Psoas muscle (tissue), 8 donors: ENCODE measurements around the gene SP100. TPM values are rescaled to one million over a fixed set of nuclear protein-coding genes. Genes with fewer than 3 reads are reported as not detected.

Source experiments
- ATAC-seq, 4 donors: fragments of 200-7000 bp; cut with Tn5 transposase; one replicate each; pipeline ENCODE4 v1.9.1; 2020; ENCODE audit warnings: moderate library complexity in 3 of 4, mild to moderate bottlenecking in 2 of 4
- DNase-seq, 2 donors: peaks; one replicate each; pipeline ENCODE4 v3.0.0-alpha.2; 2020
- H3K27ac ChIP-seq: fragments of 200-600 bp; one replicate; pipeline ENCODE4 v1.8.0; 2022
- H3K27me3 ChIP-seq, 3 donors: fragments of 200-600 bp in 1 of 3; one replicate each; pipeline versions ENCODE4 v1.6.1 to v1.8.0; 2013 to 2022; ENCODE audit warnings: low read length in 2 of 3, mild to moderate bottlenecking in 2 of 3, moderate library complexity in 1 of 3; ENCODE audit not compliant: insufficient read depth in 3 of 3
- H3K36me3 ChIP-seq, 2 donors: fragments of 200-600 bp in 1 of 2; one replicate each; pipeline versions ENCODE4 v1.6.1 to v1.8.0; 2013 to 2022; ENCODE audit warnings: low read depth in 1 of 2, mild to moderate bottlenecking in 1 of 2, moderate library complexity in 1 of 2; ENCODE audit not compliant: insufficient read depth in 1 of 2
- H3K4me1 ChIP-seq: fragments of 200-600 bp; one replicate; pipeline ENCODE4 v1.8.0; 2022
- H3K4me3 ChIP-seq: fragments of 200-600 bp; one replicate; pipeline ENCODE4 v1.8.0; 2022; ENCODE audit warnings: mild to moderate bottlenecking
- H3K9me3 ChIP-seq: fragments of 200-600 bp; one replicate; pipeline ENCODE4 v1.8.0; 2022
- CTCF ChIP-seq: fragments of 200-600 bp; IDR thresholded peaks from one replicate; pipeline ENCODE4 v1.8.0; 2022; ENCODE audit warnings: antibody characterized with exemption
- WGBS, 3 donors: extraction: QIAGEN DNeasy Blood & Tissue Kit; methylation state at CpG; one replicate each; pipeline versions ENCODE4 v1.1.6 to v1.1.7; 2013; 5-methylcytosine and 5-hydroxymethylcytosine counted together
- intact Hi-C, 2 donors: fragments of 100-400 bp; cut with DNase I; formaldehyde crosslinking; loops; one replicate each; pipeline versions ENCODE4 v1.11.0 to v1.14.2; 2022
- polyA plus RNA-seq, 3 donors: library from polyadenylated mRNA; stranded (reverse); fragments of 200-250 nt; gene quantifications; one replicate each; pipeline ENCODE4 v1.2.3, GENCODE V29; 2013
- total RNA-seq, 4 donors: library from RNA; stranded (reverse); fragmentation: NEBNext Ultra II Directional in 2 of 4; extraction: Animal tissue kit (Norgen Biotek cat#: 25700) in 2 of 4; gene quantifications; one replicate each; pipeline versions ENCODE4 v1.2.1 to v1.2.4, GENCODE V29; 2021 to 2023
- donor health status: healthy with polysubstance abuse.
- donor health status: DM: no; HTN: no; CAD: no; lungs with moderate emphysema.
- donor health status: Bipolar disorder and iron deficiency.
- donor health status: healthy.
- donor health status: DM: yes; HTN: yes; CAD: no.
- donor health status: DM: no; HTN: no; CAD: no.
- donor health status: DM: no; HTN: no; CAD: no.
- donor health status: DM: yes; HTN: yes; CAD: no.

SP100 gene
- total and polyA plus RNA-seq, 7 donors = 6.5 to 28.0 (median 13.5) TPM

GRCh38 chr2:230591850-230592249 lies 175.8 kb downstream of the SP100 start:
- no peak overlapping the region for H3K4me3 ChIP-seq
- H3K36me3 ChIP-seq = no peaks in the 10 kb centered on the region
- H3K9me3 ChIP-seq = no peaks in the 10 kb centered on the region
- intact Hi-C loops = no loop called here
- no peak for TF ChIP-seq CTCF
- no peaks in the 10 kb centered on the region for H3K27me3 ChIP-seq
- DNase-seq (no peak), ATAC-seq (no peak)
- no peaks in the 10 kb centered on the region for H3K4me1 ChIP-seq
- 76 to 87% (median 87%) methylated on average over 6 of the region's 6 CpGs for WGBS, 3 donors
- no peak overlapping the region for H3K27ac ChIP-seq

- Histone ChIP-seq H3K4me1 (no peaks in the 10 kb centered on the region), H3K9me3 (no peaks in the 10 kb centered on the region), H3K4me3 (no peak overlapping the region), H3K36me3 (no peaks in the 10 kb centered on the region), H3K27me3 (no peaks in the 10 kb centered on the region), H3K27ac (no peak overlapping the region)
- DNase-seq = no peak
- 77 to 84% (median 82%) methylated on average over 4 of the region's 4 CpGs for WGBS, 3 donors
- intact Hi-C loops = no loop called here
- no peak for TF ChIP-seq CTCF
- ATAC-seq = no peak
These were observed 176.8 kb downstream of the SP100 start for GRCh38 chr2:230592775-230593174.

Other genes starting within 250 kb of the SP100 start
- gene SP110, start 196.2 kb upstream of the SP100 start, total RNA-seq = 10 to 100 TPM in 1 of 4 donors, 1 to 10 TPM in 3; 5.2 to 15.9 (median 7.3) TPM
- 10 to 100 TPM in 1 of 3 donors, 1 to 10 TPM in 2; 3.4 to 11.8 (median 4.2) TPM for gene SP110, start 196.2 kb upstream of the SP100 start, polyA plus RNA-seq
- gene SP140, start 190.5 kb upstream of the SP100 start, total RNA-seq = under 1 TPM; 0.32 to 0.59 (median 0.49) TPM
- under 1 TPM; 0.19 to 0.35 (median 0.23) TPM for gene SP140, start 190.5 kb upstream of the SP100 start, polyA plus RNA-seq
- 1 to 10 TPM; 3.5 to 5.3 (median 3.8) TPM for gene SP140L, start 89.0 kb upstream of the SP100 start, total RNA-seq
- 1 to 10 TPM; 1.6 to 6.7 (median 3.5) TPM for gene SP140L, start 89.0 kb upstream of the SP100 start, polyA plus RNA-seq